GM19397 (cell line): ENCODE measurements around the gene ARHGAP36.

Experiments used
- ATAC-seq: cut with Tn5 transposase; IDR thresholded peaks from one replicate; pipeline ENCODE4 v1.9.1; 2021; ENCODE audit warnings: mild to moderate bottlenecking, moderate library complexity; ENCODE audit not compliant: unreplicated experiment

ARHGAP36 gene

GRCh38 chrX:131068945-131069719 is 11.0 kb downstream of the ARHGAP36 start:
- ATAC-seq, result no peak

- ATAC-seq, result no peak
Observed at GRCh38 chrX:131072871-131073571, 14.9 kb downstream of the ARHGAP36 start.

- ATAC-seq, result no peak
Observed at GRCh38 chrX:131073607-131074006, 15.5 kb downstream of the ARHGAP36 start.

- ATAC-seq, result no peak
Observed at GRCh38 chrX:131081772-131082740, 23.9 kb downstream of the ARHGAP36 start.

- no peak for ATAC-seq
Observed at GRCh38 chrX:131083510-131084142, 25.5 kb downstream of the ARHGAP36 start.

GRCh38 chrX:131084145-131084544 is 26.0 kb downstream of the ARHGAP36 start:
- no peak for ATAC-seq

GRCh38 chrX:131136776-131137175 is 78.6 kb downstream of the ARHGAP36 start:
- no peak for ATAC-seq

- ATAC-seq, result no peak
Observed at GRCh38 chrX:131139072-131139471, 80.9 kb downstream of the ARHGAP36 start.
